GM19328 (cell line): ENCODE results near the gene ZNF286A.
"Not testable (repeated sequence)": the region's sequence is repeated elsewhere in the genome, so short reads cannot be mapped to it uniquely, and the experiment has no call there.

Experiments used
- ATAC-seq: cut with Tn5 transposase; IDR thresholded peaks from one replicate; pipeline ENCODE4 v1.9.1; 2021; ENCODE audit warnings: mild to moderate bottlenecking, moderate library complexity; ENCODE audit not compliant: unreplicated experiment

ZNF286A gene

GRCh38 chr17:15698967-15699366, 585 bp upstream of the ZNF286A start:
- ATAC-seq: not testable (repeated sequence)

DNA sequence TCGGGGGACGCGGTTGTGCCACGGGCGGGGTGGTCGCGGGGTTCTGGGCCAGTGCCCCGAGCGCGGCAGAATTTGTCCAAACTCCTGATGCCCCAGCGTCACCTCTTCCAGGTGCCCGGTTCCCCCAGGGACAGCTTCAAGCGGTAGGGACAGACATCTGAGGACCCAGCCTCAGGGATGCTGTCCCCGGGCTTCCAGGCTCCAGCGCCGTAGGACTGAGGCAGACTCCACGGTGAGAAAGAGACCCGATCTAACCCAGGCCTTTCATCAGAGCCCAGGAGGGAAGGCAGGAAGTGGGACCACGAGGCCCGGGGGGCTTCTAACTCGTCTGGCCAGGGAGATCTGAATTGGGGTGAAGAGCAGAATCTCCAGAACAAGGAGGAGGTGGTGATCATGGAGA, 385 bp downstream of the ZNF286A start:
- ATAC-seq: not testable (repeated sequence)

DNA sequence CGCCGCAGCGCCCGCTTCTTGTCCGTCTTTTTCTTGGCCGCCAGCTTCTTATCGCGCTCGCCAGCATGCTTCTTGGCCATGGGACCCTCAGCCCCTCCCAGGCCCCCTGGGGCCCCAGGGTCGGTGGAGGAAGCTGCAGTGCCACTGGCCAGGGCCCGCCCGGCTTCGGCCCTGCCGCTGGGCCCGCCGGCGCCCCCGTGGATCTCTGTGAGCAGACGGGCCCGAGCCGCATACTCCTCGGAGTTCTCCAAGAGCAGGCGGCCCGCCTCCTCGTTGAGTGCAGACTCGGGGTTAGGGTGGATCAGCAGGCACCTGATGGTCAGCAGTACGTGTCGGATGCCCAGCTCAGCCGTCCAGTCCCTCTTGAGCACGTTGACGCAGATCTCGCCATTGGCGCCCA, 4.7 kb downstream of the ZNF286A start:
- ATAC-seq: not testable (repeated sequence)

GRCh38 chr17:15704813-15705212, 5.3 kb downstream of the ZNF286A start:
- ATAC-seq: not testable (repeated sequence)

DNA sequence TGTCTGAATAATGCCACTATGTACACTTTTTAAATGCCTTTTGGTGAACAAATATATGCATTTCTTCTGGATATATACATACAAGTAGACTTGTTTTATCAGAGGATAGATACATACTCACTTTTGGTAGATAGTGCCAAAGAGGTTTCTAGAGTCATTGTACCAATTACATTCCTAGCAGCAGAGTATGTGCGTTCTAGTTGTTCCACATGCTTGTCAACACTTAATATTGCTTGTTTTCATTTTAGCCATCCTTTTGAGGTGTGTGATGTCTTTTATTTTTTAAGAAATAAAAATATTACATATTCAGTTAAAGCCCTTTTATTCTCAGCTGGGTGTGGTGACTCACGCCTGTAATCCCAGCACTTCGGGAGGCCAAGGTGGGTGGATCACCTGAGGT, 9.3 kb downstream of the ZNF286A start:
- not testable (repeated sequence) for ATAC-seq

- ATAC-seq: not testable (repeated sequence)
Observed at GRCh38 chr17:15716601-15717563, 17.3 kb downstream of the ZNF286A start.

GRCh38 chr17:15730535-15730934, 31.0 kb downstream of the ZNF286A start:
- ATAC-seq: not testable (repeated sequence)

DNA sequence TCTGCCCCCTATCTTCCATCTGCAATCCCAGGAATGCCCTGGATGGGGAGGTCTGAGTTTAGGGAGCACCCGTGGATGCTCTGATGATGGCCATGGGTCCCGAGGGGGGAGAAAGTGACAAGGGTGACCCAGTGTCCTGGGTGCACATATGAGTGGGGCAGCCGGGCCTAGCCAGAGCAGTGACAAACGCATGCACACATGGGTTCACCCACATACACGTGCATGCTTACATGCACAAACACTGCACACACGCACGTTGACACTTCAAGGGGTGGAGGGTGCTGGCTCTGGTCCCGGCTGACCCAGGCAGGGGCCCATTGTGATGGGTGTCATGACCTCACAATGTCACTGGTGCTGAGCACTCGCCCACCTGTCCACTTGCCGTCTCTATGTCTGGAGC, 32.3 kb downstream of the ZNF286A start, which contains the start of gene TBC1D26:
Gene TBC1D26 (plus strand): TSS at position 384 of the 400 bp plus-strand sequence. CDS start 3,066 bp downstream, outside the sequence.
- not testable (repeated sequence) for ATAC-seq

- not testable (repeated sequence) for ATAC-seq
Observed at GRCh38 chr17:15733174-15733789, 33.7 kb downstream of the ZNF286A start.

DNA sequence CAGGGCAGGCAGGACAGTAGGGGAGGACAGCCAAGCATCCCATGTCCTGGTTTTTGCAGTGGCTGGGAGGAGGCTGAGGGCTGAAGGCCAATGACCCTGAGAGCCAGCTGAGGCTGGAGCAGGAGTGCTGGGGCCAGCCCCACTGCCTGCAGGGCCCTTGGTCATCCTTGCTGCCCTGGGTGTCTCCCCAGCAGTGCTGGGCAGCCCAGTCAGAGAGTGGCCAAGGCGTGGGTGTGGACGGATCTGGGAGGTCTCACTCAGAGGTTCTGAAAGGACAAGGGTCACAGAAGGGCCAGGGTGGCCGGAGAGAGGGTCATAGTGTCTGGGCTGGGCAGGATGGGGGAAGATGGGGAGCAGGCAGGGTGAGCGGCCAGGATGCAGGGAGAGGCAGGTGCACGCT, 37.0 kb downstream of the ZNF286A start:
- not testable (repeated sequence) for ATAC-seq

- ATAC-seq: no peak
Observed at GRCh38 chr17:15738066-15738465, 38.5 kb downstream of the ZNF286A start.

DNA sequence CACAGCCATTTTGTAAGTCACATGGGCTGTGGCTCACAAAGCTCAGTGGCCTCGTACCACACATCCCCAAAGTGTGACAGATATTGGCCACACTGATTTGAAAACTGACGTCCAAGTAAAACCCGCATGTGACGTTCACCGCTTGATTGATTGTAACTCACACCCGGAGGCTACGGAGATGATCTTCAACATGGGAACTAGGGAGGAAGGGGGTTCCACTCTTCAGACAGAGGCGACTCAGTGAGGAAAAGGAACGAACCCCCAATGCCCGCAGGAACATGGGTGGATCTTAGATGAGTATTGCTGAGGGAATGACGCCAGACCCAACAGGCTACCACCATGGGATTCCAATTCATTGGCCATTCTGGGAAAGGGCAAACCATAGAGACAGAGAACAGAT, 39.7 kb downstream of the ZNF286A start:
- not testable (repeated sequence) for ATAC-seq

- ATAC-seq: not testable (repeated sequence)
Observed at GRCh38 chr17:15740041-15740440, 40.5 kb downstream of the ZNF286A start.

DNA sequence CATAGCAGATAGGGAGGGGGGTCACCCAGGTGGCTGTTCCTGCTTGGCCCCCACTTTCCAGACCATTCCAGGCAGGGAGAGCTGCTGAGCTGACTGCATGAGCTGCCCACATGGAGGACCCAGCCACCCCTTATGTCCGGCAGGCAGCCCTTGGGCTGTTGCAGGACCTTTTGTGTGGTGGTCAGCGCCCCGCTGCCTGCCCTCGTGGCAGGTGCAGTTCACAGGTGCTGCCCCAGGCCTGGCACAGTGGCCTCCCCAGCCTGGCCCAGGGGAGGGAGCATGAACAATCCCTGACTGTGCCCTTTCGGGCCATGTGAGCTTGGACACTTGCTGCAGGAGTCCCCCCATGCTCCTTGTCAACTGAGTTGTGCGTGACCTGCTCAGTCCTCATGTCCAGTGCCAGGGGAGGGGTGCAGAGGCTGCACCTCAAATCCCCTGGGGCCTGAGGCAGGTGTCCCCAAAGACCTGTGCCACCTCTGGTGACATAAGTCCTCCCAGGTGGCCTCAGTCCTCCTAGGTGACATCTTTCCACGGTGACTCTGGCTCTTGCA, 41.1 kb downstream of the ZNF286A start:
- no peak for ATAC-seq

GRCh38 chr17:15741624-15742023, 42.1 kb downstream of the ZNF286A start:
- ATAC-seq: no peak

GRCh38 chr17:15742051-15742795, 42.7 kb downstream of the ZNF286A start:
- ATAC-seq: no peak

- no peak for ATAC-seq
Observed at GRCh38 chr17:15742921-15743320, 43.4 kb downstream of the ZNF286A start.

- ATAC-seq: no peak
Observed at GRCh38 chr17:15744074-15744676, 44.6 kb downstream of the ZNF286A start.

DNA sequence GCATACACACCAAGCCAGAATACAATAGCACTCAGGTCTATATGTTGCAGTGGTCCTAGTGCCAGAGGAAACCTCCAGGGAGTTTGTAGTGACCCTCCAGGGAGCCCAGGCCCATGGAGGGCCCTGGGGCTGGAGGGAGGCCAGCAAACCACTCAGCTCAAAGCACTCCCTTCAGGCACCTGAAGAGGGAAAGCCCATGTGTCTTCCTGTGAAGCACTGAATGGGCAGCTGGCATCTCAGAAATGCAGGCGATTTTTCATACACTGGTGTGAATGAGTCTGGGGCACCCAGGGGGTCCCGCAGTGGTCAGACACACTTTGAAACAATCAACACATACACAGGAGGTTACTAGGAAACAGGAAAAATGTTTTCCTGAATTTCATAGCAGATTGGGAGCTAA, 45.3 kb downstream of the ZNF286A start:
- ATAC-seq: no peak

DNA sequence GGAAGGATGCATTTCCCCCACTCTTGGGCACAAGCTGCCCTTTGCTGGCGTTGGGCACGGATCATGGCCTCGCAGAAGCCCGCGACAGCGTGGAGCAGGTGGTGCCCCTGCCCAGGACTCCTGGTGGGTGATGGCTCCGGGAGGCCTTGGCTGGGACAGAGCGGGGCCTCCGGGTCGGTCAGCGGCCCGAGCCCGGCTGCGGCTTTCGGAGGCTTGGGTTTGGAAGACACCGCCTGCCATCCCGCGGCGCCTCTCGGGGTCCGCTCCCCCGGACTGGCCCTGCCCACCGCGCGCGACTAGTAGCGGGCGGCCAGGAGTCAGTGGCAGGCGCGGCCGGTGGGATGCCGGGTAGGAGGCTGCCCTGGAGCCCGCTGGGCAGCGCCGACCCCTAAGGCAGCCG, 49.9 kb downstream of the ZNF286A start:
- not testable (repeated sequence) for ATAC-seq
